HG03175 (cell line): ENCODE results near the gene DOCK2.

Source experiments
- ATAC-seq: cut with Tn5 transposase; IDR thresholded peaks from one replicate; pipeline ENCODE4 v1.9.1; 2021; ENCODE audit warnings: mild to moderate bottlenecking, moderate library complexity; ENCODE audit not compliant: unreplicated experiment

Gene DOCK2

DNA sequence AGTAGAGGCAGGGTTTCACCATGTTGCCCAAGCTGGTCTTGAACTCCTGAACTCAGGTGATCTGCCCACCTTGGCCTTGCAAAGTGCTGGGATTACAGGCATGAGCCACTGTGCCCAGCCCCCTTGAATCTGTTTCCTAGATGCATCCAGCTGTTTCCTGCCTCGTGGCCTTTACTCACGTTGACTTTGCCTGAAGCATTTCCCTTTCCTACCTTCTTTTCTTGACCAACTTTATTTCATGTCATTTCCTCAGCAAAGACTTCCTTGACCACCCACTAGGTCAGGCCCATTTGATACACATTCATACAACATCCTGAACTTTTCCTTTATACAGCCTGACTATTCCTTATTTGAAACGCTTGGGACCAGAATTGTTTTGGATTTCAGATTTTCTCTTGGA is 51.0 kb downstream of the DOCK2 start:
- no peak for ATAC-seq

DNA sequence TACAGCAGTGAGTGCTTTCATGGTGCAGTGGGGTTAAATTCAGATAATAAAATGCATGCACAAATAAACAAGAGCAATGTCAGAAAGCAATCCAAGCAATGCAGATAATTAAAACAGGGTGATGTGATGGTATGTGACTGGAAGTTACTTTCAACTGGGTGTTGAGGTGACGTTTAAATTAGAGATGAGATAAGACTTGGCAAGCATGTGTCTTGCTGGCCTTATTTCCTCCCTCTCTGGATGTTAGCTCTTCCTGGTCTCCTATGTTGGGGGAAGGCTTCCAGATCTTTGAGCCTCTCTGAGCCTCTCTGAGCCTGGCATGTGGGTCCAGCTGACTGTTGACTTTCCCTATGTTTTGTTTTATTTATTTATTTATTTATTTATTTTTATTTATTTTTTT is 54.4 kb downstream of the DOCK2 start:
- ATAC-seq = no peak

DNA sequence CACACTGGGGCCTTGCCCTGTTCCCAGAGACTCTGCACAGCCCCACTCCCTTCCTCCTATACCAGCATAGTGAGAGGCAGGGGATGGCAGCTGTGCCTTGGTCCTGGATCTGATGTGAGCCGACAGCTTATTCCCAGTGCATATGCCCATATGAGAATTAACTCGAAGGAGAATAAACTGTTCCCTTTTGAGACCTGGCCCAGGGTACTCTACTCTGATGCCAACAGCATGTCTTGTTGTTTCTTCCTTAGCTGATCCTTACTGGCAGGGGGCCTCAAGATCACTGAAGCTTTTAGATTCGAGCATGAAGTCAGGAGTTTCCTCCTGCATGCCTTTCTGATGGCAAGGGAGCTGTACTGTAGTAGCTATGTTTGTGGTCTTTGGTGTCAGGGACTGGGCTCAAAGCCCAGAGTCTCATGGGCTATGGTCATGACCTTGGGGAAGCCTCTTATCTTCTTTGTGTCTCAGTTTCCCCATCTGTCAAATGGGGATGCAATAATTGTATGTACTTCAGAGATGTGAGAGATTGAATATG is 57.1 kb downstream of the DOCK2 start:
- ATAC-seq = no peak

DNA sequence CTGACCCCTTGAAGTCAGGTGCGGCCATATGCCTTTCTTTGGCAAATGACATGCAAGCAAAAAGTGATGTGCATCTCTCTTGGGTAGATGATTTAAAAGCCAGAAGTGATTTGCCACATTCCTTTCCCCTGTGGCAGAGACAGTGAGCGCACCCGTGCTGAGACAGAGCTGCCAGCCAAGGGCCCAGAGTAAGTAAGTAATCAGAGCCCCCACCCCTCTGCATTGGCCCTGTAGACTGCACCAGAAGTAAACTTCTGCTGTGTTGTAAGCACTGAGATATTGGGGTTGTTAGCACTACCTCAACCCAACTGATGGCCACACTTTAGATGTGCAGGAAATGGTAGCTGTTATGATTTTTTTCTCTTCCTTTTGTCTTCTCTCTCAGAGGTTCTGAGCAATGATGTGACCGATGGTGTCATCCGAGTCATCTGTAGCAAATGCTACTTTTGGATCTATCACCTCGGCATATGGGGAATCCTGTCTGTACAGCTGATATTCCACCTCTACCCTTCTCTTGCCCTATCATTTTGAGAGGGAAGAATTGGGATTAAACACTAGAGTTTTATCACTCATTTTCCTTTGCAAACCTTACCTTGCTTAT is 58.0 kb downstream of the DOCK2 start:
- no peak for ATAC-seq

DNA sequence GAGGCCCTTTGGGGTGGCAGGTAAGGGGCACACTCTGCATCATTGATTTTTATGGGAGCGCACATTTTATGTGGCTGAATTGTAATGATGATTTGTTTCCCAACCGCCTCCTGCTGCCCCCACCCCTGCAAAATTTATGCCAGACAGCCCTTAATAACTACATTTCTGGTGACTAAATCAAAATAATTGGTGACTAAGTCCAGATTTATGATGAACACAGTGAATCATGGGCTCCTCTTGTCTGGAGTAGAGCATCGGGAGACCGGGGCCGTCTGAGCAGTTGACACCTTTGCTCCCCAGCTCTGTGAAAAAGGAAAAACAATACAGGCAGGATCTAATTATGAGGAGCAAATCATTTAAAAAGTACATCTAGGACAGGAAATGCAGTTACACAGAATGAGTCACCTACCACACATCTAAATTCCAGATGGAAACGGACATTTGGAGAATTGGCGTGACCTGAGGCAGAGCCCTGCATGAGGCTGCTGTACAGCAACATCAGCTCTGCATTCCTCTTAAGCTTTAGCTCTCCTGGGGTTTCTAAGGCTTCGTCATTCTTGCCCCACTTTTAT is 58.9 kb downstream of the DOCK2 start:
- no peak for ATAC-seq

DNA sequence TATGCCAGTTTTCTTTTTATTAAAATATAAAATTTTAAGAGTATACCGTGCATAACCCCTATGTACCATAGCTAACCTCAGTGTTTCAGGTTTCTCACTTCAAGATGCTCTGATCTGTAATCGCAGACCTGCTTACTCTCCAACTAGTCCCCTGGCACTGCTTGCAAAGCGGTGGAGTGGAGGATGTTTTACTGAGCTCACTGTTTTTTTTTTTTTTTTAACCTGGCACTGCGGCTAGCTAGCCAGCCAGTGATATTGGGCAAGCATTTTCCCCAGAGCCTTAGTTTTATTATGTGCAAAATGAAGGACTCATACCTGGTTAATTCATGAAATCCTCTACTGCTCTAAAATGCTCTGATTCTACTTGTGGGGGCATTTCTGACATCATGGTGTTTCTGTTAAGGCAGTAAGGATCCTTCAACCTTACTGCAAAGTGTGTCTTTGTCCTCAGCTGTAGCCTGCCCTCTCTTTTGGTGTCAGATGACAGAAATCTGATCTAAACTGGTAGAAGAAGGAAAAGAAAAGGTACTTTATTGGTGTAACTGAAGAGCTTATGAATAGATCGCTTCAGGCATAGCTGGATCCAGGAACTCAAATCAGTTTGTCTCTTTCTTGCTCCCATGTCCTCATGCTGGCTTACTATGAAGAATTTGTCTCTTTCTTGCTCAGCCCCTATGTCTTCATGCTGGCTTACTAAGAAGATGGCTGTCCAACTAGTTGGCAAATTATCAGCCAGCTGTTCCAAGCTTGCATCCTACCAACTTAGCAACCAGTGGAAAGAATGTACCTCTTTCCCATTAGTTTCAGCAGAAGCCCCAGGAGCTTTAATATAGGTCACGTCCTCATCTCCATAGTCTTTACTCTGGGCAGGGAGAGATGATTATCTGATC is 59.8 kb downstream of the DOCK2 start:
- ATAC-seq = no peak

DNA sequence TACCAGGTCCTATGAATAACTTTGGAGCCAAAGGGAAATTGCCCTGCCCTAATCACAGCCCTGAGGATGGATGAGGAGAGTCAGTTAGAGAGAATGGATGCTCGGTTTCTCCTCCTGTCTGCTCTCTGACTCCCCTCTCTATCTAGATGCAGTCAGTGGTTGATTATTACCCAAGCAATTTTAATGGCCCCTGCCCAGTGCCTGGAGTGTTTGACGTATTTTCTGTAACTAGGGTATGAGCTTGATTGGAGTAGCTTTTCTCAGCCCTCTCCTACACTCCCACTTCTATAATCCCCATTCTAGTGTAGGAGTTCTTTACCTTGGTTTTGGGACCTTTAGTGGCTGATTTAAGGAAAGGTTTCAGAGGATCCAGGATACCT is 60.4 kb downstream of the DOCK2 start:
- ATAC-seq = no peak

DNA sequence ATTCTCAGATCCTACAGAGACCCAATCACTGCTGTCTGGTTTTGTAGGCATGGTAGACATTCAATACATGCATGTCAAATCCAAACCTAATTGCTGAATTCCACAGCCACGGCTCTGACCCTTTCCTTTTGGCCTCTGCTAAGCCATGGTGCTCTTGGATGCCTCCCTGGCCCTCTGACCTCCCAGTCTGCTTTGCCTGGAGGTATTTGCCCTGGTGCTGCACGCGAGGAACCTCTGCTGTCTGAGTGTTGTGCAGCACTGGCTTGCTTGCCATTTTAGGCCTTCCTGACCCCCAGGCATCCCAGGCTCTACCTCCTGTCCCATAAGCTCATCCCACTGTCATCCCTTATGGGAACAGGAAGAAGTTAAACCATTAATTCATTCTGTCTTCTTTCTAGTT is 60.9 kb downstream of the DOCK2 start:
- ATAC-seq = no peak

DNA sequence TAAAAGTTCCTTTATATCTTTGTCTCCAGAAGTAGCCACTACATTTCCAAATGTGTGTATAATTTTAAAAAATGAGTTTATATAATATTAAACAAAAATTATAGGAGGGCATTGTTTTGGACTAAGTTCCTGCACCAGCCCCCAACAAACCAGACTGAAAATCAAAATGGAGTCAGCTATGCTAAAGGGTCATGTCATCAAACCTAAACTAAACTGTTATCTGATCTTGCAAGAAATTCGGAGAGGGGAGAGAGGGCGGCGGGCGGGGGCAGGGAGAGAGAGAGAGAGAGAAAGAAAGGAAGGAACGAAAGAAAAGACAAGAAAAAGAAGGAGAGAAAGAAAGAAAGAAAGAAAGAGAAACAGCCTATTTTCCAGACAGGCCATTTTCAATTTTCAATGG is 63.5 kb downstream of the DOCK2 start:
- ATAC-seq = no peak

DNA sequence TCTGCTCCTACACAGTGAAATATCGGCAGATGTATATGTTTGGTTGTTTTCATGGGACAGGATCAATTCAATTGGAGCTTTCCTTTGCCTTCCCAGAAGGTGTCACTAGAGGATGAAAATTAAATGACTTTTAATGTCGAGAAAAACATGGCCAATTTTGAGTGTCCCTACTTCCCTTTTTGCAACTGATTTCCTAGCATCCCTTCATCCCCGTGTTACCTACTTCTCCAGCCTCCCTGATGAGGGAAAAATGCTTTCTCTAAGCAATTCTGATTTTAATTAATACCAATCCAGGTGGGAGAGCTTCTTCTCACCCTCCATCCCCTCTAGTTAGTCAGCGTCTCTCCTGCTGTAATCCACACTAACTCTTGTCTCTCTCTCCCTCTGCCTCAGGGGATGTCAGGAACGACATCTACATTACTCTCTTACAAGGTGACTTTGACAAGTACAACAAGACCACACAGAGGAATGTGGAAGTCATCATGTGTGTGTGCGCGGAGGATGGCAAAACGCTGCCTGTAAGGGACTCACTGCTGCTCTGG is 64.9 kb downstream of the DOCK2 start:
- ATAC-seq = no peak

DNA sequence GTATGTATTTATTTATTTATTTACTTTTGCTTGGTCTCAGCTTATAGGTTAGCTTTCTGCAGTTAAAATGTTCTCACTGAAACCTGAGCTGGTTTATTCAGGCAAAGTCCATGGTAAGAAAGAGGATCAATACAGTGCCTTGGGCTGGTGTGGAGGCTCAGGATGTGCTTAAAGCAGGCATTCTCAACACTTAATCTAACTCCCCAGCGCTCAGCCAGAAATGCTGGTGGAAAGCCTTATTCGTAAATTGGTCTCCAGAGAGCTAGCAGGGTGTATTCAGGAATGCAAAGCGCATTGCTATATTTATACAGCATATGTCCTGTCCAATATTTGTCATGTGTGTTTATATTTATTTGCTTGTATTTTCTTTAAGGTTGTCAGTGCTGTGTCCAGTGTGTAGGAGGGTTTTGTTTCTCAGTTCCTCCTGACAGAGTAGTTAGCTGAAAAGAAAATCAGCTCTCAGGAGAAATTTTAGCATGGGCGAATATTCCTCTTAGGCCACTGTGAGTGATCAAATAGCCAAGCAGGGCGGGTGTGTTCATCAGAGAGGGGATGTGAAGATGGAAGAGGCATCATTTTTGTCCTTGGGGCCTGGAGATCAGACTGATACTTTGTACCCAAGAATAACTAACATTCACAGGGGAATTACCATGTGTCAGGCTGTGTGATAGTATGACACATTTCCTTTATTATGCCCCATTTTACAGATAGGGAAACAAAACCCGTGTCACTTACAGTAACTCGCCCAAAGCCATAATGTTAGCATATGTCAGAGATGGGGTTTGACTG is 65.8 kb downstream of the DOCK2 start:
- ATAC-seq = peak; percentile 76

DNA sequence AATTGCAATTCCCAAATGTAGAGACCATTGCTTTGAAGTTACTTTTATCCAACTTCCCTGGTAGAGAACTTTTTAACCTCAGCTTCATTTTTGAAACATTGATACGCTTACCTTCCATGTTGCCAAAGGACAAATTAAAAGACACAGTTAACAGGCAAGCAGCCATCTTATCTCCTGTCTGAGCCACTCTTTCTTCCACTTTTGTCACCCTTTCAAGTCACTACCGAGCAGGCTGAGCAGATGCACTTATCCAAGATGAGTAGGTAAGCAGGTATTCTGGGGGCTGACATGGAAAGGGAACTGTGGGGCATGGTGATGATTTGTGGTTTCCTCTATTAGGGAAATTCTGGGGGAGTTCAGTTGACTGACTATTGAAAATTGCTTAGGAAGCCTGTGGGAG is 66.7 kb downstream of the DOCK2 start:
- ATAC-seq = no peak

DNA sequence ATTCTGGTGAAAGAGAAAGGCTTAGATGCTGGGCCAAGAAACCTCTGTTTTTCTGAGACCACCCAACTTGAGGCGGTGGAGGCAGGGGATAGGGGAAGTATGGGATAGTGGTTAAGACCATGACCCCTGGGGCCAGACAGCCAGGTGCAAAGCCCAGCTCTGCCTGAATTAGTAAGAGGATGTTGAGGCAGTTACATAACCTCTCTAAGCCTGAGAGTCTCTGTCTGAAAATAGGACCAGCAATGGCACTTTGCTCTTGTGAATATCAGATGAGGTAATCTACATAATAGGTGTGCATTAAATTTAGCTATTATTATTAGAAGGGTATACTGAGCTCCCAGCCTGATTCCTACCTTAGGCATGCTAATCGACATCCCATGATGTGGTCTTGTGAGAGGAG is 68.2 kb downstream of the DOCK2 start:
- ATAC-seq = no peak

DNA sequence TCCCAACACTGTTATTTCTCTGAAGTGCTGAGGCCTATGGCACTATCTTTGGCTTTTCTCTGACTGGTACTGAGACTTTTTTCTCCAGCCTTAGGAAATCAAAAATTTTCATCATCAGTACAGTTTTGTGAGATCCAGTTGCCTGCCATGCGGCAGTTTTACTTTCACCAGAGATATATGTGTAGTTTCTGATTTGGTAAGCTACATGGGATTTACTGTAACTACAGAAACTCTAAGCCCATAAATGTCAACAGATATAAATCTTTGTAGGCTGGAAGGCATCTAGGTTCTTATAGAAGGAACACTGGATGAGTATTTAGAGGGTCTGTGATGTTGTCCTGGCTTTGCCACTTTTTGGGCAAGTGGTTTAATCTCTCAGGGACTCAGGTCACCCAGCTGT is 69.0 kb downstream of the DOCK2 start:
- ATAC-seq = no peak

DNA sequence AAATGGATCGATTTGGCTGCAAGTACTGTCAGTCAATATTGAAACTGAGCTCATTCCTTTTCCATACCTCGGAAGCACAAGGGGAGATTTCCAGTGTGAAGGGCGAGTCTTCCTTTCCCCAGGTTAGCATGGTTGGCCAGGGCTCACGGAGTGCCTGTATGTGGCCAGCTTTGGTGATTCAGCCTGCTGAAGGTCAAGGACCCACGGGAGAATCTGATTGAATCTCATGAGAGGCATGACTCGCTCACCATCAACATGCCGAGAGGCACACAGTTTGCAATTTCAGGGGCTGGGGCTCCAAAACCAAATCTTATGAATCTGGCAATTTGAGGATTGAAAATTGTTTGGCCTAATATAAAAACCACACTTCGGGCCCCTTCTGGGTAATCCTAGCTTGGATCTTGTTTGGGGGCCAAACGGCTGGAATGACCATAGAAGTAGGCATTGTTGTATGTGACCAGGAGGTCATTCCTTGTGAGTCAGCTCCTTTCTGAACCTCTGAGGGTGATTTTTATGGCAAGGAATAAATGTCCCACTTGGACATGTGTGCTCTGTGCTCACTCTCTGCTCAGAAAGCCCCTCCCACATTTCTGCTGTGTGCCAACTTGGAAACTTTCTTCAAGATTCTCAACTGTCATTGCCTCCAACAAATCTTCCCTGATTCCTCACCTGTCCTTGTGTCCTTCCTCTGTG is 69.8 kb downstream of the DOCK2 start:
- ATAC-seq = no peak

DNA sequence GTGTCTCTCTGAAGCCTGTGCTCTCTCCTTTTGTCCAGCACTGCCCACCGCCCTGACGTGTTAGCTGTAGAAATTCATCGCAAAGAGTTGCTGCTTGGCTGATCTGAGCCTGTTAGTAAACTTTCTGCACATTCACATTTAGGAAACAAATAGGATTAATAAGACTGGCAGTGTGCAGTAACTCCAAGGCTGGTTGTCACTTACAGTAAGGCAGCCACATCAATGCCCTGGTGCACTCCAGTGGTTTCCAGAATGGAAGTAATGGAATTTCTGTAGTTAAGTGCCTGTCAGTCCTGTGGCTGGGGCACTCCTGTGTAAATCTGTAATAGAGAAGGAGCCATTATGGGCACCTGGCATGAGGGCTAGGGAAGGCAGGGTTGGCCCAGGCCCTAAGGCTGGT is 70.6 kb downstream of the DOCK2 start:
- no peak for ATAC-seq

DNA sequence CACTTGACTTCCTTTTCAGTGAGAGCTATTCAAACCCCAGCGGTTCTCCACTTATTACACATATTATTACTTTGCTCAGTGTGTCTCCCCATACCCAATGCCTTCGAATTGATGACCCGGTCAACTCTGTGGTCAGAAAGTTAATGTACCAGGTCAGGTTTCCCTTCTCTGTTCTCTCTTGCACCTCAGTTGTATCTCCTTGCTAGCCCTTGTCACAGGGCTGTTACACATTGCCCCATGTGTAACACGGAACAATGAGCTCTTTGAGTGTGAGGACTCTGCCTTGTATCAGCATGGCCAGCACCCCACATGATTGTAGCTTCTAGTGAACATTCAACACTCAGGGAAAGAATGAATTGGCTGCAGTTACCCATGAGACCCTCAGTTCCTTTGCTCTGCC is 73.6 kb downstream of the DOCK2 start:
- ATAC-seq = no peak

DNA sequence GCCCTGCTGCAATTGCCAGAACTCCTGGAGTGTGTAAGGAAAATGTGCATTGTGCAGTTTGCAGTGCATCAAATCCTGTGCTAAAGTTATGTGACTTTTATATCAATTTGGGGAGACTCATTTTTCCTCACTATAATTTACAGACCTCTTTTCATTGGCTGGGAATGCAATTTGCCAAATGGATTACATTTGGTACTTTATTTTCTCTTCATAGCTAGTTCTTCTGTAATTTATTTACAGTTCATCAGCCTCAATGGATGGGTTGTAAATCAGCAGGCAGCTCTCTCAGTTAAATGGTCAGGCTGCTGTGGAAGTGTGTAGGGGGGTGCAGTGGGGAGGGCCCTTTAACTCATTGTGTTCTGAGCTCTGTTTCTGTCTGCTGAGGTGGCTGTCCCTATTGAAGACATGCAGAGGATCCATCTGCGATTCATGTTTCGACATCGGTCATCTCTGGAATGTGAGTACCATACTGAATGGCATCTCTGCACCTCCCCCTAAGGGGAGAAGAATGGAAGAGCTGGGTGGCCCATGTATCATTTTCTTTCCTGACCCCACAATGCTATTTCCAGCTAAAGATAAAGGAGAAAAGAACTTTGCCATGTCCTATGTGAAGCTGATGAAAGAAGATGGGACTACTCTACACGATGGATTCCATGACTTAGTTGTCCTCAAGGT is 74.6 kb downstream of the DOCK2 start:
- no peak for ATAC-seq

DNA sequence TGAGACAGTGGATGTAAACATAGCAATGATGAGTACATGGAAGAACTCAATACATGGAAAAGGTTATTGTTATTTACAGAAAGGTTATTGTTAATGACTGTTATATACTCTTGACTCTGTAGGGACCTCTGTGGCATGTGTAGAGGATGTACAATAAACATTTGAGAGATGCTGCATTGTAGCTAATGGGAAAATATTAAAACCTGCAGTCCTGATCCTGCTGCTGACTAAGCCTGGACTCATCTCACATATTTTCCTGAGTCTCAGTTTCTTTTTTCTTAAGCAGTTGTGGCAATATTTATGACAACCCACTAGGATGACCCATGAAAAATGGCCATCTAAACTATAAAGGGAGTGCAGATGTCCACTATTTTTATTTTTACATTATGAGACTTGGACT is 75.4 kb downstream of the DOCK2 start:
- ATAC-seq = no peak

DNA sequence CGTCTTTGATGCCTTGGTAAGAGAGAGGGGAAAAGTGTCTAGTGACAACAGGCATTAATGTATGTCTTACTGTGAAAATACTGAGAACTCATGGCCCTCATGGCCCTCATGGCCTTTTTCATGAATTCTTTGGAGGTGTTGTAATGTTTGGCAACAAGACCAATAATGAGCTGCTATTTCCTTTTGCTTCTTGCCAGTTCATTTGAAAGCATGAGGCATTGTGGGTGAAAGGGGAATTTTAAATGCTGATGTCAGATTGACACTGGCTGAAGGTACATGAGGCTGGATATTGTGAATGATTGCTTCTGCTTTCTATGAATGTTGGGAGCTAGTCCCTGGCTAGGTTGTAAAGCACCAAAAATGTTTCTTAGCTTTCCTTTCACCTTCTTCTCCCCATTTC is 79.2 kb downstream of the DOCK2 start:
- ATAC-seq = no peak
